IPS DF 6.9 (cell line): ENCODE data around the gene ZNF221.

ENCODE experiments used
- DNase-seq: peaks from one replicate; pipeline ENCODE4 v3.0.0-alpha.2; 2013; ENCODE audit warnings: low read depth, low spot score
- H3K27ac ChIP-seq: one replicate; pipeline ENCODE4 v1.5.1; 2013; ENCODE audit warnings: low read length, control low read depth
- H3K27me3 ChIP-seq: 2 replicates; pipeline ENCODE4 v1.6.1; 2013; ENCODE audit warnings: mild to moderate bottlenecking, low read length; ENCODE audit not compliant: control insufficient read depth, insufficient read depth
- H3K36me3 ChIP-seq: 2 replicates; pipeline ENCODE4 v1.6.1; 2013; ENCODE audit warnings: low read length; ENCODE audit not compliant: control insufficient read depth, insufficient read depth
- H3K4me1 ChIP-seq: 2 replicates; pipeline ENCODE4 v1.6.1; 2013; ENCODE audit warnings: low read length; ENCODE audit not compliant: control insufficient read depth, insufficient read depth
- H3K4me3 ChIP-seq: 2 replicates; pipeline ENCODE4 v1.5.1; 2013; ENCODE audit warnings: mild to moderate bottlenecking, low read length
- H3K9me3 ChIP-seq: 2 replicates; pipeline ENCODE4 v1.6.1; 2013; ENCODE audit warnings: low read length, inconsistent platforms; ENCODE audit not compliant: control insufficient read depth, insufficient read depth
- WGBS: extraction: QIAGEN DNeasy Blood & Tissue Kit; methylation state at CpG from one replicate; pipeline ENCODE4 v1.1.7; 2013; ENCODE audit warnings: mixed read lengths, missing lambda C conversion rate; ENCODE audit not compliant: insufficient read length, insufficient coverage; 5-methylcytosine and 5-hydroxymethylcytosine counted together

The ZNF221 gene

DNA sequence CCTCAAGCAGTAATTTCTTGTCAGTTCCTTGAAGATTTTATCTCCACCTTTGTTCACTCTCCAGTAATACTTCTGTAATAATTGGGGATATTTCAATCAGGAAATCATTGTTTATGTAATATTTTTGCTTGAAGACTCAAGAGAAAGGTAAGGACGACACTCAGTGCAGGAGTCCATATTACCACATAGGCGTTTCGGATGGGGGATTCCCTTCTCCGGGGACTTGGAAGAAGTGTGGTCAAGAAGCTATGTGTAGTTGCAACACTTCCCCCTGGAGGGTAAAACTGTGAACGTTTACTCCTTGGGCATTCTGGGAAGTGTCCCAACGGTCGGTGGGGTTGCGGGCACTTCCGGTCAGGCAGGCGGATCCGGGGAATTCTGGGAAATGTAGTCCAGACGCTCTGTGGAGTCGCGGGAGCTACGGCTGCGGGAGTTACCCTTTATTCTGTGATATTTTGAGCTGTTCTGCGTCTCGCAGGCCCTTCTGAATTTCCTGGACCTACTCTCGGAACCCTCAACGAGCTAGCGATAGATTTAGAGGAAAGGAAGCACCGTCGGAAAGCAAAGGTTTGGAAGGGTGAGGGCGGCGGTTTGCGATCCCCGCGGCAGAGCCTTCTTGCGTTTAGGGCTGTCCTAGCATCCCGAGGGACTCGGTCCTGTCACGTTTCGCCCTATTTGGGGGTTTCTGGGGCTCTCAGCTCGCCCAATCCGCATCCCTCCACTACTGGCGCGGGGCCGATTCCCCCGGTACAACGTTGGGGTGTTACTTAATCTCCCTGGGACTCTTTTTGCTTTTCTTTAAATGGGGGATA, at the start of gene ZNF221:
Gene ZNF221, plus strand, starts transcription at position 395 of the 812 bp plus-strand sequence. CDS start 11,499 bp downstream, outside the sequence.
- H3K27me3 ChIP-seq: no peaks in the 10 kb centered on the region
- no CpG with 5 or more reads among the region's 40 CpGs for WGBS
- H3K9me3 ChIP-seq: no peaks in the 10 kb centered on the region
- H3K4me3 ChIP-seq: peak within 1 kb of the TSS; percentile 98
- H3K4me1 ChIP-seq: no peaks in the 10 kb centered on the region
- no peak within 1 kb of the TSS for H3K27ac ChIP-seq
- no peaks in the 10 kb centered on the region for H3K36me3 ChIP-seq
- peak; percentile 96 for DNase-seq

GRCh38 chr19:43901395-43902390, 49.3 kb upstream of the ZNF221 start:
- no CpG with 5 or more reads among the region's 39 CpGs for WGBS
- H3K27me3 ChIP-seq: no peaks in the 10 kb centered on the region
- no peaks in the 10 kb centered on the region for H3K36me3 ChIP-seq
- no peaks in the 10 kb centered on the region for H3K9me3 ChIP-seq
- peak overlapping the region; percentile 61 for H3K4me3 ChIP-seq
- no peaks in the 10 kb centered on the region for H3K4me1 ChIP-seq
- no peak overlapping the region for H3K27ac ChIP-seq
- DNase-seq: peak; percentile 57

- no peaks in the 10 kb centered on the region for H3K9me3 ChIP-seq
- no peaks in the 10 kb centered on the region for H3K27me3 ChIP-seq
- H3K4me3 ChIP-seq: no peak overlapping the region
- H3K36me3 ChIP-seq: no peaks in the 10 kb centered on the region
- no CpG with 5 or more reads among the region's 4 CpGs for WGBS
- no peaks in the 10 kb centered on the region for H3K4me1 ChIP-seq
- no peak for DNase-seq
- H3K27ac ChIP-seq: no peak overlapping the region
Observed at GRCh38 chr19:43902399-43902798, 48.6 kb upstream of the ZNF221 start.

- H3K36me3 ChIP-seq: no peaks in the 10 kb centered on the region
- no peaks in the 10 kb centered on the region; the same call in 1 of the 2 replicates for H3K9me3 ChIP-seq
- no peak overlapping the region for H3K4me3 ChIP-seq
- H3K4me1 ChIP-seq: no peaks in the 10 kb centered on the region
- WGBS: no CpG with 5 or more reads among the region's 5 CpGs
- no peaks in the 10 kb centered on the region for H3K27me3 ChIP-seq
- H3K27ac ChIP-seq: no peak overlapping the region
- no peak for DNase-seq
Observed at GRCh38 chr19:43905897-43906296, 45.1 kb upstream of the ZNF221 start.

- WGBS: no CpG with 5 or more reads among the region's 2 CpGs
- Histone ChIP-seq H3K36me3 (no peaks in the 10 kb centered on the region), H3K4me3 (no peak overlapping the region), H3K4me1 (no peaks in the 10 kb centered on the region), H3K27ac (no peak overlapping the region), H3K27me3 (no peaks in the 10 kb centered on the region), H3K9me3 (no peaks in the 10 kb centered on the region; the same call in 1 of the 2 replicates)
- DNase-seq: no peak
Observed at GRCh38 chr19:43906774-43907173, 44.3 kb upstream of the ZNF221 start.

GRCh38 chr19:43908659-43909058, 42.4 kb upstream of the ZNF221 start:
- H3K9me3 ChIP-seq: peaks cover 4% of the 10 kb centered on the region
- no peak overlapping the region for H3K27ac ChIP-seq
- H3K4me3 ChIP-seq: no peak overlapping the region
- no peaks in the 10 kb centered on the region for H3K4me1 ChIP-seq
- H3K27me3 ChIP-seq: no peaks in the 10 kb centered on the region
- WGBS: no CpG with 5 or more reads among the region's 1 CpG
- DNase-seq: no peak
- peaks cover 2% of the 10 kb centered on the region for H3K36me3 ChIP-seq

- DNase-seq: no peak
- Histone ChIP-seq H3K4me3 (no peak overlapping the region), H3K27ac (no peak overlapping the region), H3K9me3 (peaks cover 15% of the 10 kb centered on the region), H3K27me3 (no peaks in the 10 kb centered on the region), H3K36me3 (peaks cover 18% of the 10 kb centered on the region), H3K4me1 (no peaks in the 10 kb centered on the region)
Observed at GRCh38 chr19:43910884-43911283, 40.1 kb upstream of the ZNF221 start.

GRCh38 chr19:43913383-43913782, 37.6 kb upstream of the ZNF221 start:
- peaks cover 18% of the 10 kb centered on the region for H3K36me3 ChIP-seq
- no peaks in the 10 kb centered on the region for H3K27me3 ChIP-seq
- H3K4me1 ChIP-seq: no peaks in the 10 kb centered on the region

DNA sequence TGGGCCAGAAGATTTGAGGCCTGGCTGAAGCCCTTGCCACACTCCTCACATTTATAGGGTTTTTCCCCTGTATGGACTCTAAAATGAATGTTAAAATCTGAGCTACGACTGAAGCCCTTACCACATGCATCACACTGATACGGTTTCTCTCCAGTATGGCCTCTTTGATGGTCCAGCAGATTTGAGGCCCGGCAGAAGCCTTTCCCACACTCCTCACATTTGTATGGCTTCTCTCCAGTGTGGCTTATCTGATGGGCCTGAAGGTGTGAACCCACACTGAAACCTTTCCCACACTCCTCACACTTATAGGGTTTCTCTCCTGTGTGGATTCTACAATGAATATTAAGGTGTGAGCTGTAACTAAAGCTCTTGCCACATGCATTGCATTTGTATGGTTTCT, 37.0 kb upstream of the ZNF221 start:
- no peak overlapping the region for H3K27ac ChIP-seq
- H3K4me1 ChIP-seq: no peaks in the 10 kb centered on the region
- H3K9me3 ChIP-seq: peaks cover 15% of the 10 kb centered on the region
- no peaks in the 10 kb centered on the region for H3K27me3 ChIP-seq
- peaks cover 18% of the 10 kb centered on the region for H3K36me3 ChIP-seq
- no peak for DNase-seq
- no CpG with 5 or more reads among the region's 3 CpGs for WGBS
- no peak overlapping the region for H3K4me3 ChIP-seq

More at GRCh38 chr19:43913383-43913782, 37.6 kb upstream of the ZNF221 start:
- Histone ChIP-seq H3K4me3 (no peak overlapping the region), H3K9me3 (peaks cover 15% of the 10 kb centered on the region), H3K27ac (no peak overlapping the region)
- no CpG with 5 or more reads among the region's 7 CpGs for WGBS
- DNase-seq: no peak

DNA sequence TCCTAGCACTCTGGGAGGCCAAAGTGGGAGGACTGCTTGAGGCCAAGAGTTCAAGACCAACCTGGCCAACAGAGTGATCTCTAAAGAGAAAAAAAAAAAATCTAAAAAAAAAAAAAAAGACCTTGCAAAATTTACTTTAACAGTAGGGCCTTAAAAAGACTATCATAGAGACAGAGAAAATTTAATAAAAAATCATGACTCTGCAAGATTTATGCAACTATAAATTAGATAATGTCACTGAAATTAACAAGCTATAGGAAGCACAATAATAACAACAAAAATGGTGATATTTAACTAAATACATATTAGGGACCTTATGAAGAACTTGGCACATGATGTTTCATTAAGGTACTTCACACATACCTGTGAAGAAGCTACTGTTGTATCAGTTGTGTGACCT, 27.2 kb upstream of the ZNF221 start:
- no peak overlapping the region for H3K27ac ChIP-seq
- no peaks in the 10 kb centered on the region for H3K4me1 ChIP-seq
- no peaks in the 10 kb centered on the region for H3K27me3 ChIP-seq
- H3K36me3 ChIP-seq: peaks cover 5% of the 10 kb centered on the region; the same call in 1 of the 2 replicates
- DNase-seq: no peak
- no peak overlapping the region for H3K4me3 ChIP-seq
- H3K9me3 ChIP-seq: no peaks in the 10 kb centered on the region
